Inflammatory macrophage (primary cell): ENCODE data around the gene IGFBP6.

Source experiments
- DNase-seq, 2 donors: peaks; one replicate each; pipeline ENCODE4 v3.0.0-alpha.2; 2020 to 2022

Gene IGFBP6

DNA sequence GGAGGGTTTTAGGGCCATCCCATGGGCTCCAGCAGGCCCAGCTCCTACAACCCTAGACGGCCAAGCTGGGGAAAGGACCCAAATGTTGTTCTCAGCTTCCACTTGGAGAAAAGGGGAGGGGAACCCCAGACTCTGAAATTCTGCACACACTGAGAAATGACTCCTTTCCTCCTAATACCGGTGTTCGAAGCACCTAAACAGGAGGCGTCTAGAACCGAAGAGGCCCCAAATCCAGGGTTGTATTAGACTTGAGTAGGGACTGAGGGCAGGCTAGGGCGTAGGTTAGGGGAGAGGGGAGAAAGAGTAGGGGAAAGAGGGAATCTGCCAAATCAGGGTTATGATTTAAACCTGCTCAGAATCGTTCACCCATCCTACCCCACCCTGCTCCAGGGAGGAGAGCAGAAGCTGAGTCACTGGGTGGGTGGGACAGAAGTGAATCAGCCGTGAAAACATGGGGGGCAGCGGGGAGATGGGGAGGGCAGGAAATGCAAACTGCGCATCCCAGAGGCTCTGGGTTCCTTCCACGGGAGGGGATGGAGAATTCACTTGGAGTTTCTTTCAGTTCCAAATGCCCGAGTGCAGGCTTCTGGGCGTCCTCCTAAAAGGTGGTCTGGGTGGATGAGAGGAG lies 1.0 kb downstream of the IGFBP6 start:
- no peak for DNase-seq

GRCh38 chr12:53099071-53099882 lies 1.8 kb downstream of the IGFBP6 start:
- DNase-seq, result peak; percentile 74 to 84

- no peak for DNase-seq
Observed at GRCh38 chr12:53100466-53101151, 3.1 kb downstream of the IGFBP6 start.

- no peak for DNase-seq
Observed at GRCh38 chr12:53101266-53101665, 3.8 kb downstream of the IGFBP6 start.

GRCh38 chr12:53101931-53102781 lies 4.7 kb downstream of the IGFBP6 start:
- DNase-seq, result peak; percentile 52 to 56

- DNase-seq, result no peak
Observed at GRCh38 chr12:53102883-53103807, 5.7 kb downstream of the IGFBP6 start, which contains the start of gene SOAT2. SOAT2 (plus strand) TSS chr12:53103486; CDS start chr12:53103578, 92 bp downstream.

GRCh38 chr12:53103860-53104305 lies 6.4 kb downstream of the IGFBP6 start:
- DNase-seq, result peak; percentile 38 to 69

- DNase-seq, result no peak
Observed at GRCh38 chr12:53105256-53105655, 7.8 kb downstream of the IGFBP6 start.

DNA sequence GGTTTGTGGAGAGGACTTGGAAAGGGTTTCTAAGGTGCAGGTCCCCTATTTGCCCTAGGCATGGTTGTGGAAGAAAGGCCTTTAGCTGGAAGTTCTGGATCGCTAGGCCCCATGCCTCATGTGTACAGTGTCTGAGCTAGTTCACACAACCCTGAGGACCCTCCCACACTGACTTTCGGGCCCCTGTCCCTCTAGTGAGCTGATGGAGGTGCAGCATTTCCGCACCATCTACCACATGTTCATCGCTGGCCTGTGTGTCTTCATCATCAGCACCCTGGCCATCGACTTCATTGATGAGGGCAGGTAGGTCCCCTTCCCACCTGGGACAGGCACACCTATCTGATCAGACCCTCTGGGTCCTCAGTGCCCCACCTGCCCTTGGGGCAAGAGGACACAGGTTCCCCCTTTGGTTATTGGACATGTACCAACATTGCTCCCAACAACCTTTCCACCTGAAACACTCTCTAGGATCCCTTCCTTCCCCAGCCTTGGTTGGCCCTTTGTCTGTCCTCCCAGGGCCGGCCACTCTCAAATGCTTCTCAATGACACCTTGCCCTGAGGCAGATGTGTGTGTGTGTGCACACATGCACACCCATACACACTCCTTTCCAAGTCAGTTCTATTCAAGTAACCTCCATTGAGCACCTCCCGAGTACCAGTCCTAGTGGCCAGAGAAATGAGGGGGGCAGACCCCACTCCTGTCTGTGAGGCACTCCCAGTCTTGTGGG lies 8.4 kb downstream of the IGFBP6 start:
- DNase-seq, result no peak

- DNase-seq, result no peak
Observed at GRCh38 chr12:53107122-53107521, 9.7 kb downstream of the IGFBP6 start.

DNA sequence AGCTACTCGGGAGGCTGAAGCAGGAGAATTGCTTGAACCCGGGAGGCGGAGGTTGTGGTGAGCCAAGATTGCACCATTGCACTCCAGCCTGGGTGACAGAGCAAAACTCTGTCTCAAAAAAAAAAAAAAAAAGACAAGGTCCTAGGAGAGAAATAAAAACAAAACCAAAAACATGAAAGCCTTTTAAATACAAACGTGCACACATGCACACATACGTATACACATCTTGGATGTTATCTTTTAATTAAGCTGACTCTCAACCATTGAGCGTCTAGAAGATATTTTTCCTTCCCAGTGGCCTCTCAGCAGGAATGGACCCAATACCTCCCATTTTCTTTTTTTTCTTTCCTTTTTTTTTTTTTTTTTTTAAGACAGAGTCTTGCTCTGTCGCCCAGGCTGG lies 15.0 kb downstream of the IGFBP6 start:
- DNase-seq, result peak in 1 of 2 donors; percentile 12

DNA sequence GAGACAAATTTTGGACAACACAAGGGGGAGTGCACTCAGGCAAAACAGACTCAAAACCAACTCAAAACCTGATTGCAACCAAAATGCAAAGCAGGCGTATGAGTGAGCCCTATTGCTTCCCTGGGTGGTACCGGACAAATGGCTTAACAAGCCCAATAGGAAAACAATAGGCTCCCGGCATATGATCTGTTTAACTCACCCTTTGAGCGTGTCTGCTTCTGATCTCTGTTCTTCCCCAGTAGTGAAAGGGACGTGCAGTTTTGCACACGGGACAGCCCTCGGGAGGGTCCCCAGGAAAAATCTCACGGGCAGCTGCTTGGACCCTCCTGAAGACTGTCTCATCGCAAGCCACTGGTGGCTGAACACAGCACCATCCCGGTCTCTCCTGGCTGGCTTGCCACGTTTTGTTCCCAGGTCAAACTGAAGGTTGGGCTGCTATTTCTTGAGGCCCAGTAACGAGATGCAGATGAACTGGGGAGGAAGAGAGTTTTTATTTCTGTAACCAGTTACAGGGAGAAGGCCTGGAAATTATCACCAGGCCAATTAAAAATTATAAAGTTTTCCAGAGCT lies 15.8 kb downstream of the IGFBP6 start:
- no peak for DNase-seq

- DNase-seq, result no peak
Observed at GRCh38 chr12:53113951-53114350, 16.5 kb downstream of the IGFBP6 start.

DNA sequence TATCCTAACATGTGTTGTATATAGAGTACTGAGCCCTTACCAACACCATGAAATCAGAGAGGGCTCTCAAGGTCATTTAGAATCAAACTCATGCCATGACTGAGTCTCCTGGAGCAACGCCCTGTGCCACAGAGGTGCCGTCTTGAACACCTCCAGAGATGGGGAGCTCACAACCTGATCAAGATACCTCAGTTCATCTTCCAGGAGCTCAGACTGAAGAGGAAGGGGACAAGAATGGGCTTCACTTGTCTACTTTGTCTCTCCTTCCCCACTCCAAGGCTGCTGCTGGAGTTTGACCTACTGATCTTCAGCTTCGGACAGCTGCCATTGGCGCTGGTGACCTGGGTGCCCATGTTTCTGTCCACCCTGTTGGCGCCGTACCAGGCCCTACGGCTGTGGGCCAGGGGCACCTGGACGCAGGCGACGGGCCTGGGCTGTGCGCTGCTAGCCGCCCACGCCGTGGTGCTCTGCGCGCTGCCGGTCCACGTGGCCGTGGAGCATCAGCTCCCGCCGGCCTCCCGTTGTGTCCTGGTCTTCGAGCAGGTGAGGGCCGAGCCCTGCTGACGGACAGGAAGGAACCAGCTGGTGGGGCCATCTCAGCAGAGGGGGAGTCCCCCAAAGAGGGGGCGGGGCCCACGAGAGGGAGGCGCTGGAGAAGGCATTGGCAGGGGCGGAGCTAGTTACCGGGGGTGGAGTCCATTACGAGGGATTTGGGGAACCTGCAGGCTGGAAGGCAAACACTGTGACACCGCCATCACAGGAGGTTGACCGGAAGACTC lies 17.8 kb downstream of the IGFBP6 start:
- DNase-seq, result no peak

- no peak for DNase-seq
Observed at GRCh38 chr12:53115891-53116648, 18.6 kb downstream of the IGFBP6 start.

DNA sequence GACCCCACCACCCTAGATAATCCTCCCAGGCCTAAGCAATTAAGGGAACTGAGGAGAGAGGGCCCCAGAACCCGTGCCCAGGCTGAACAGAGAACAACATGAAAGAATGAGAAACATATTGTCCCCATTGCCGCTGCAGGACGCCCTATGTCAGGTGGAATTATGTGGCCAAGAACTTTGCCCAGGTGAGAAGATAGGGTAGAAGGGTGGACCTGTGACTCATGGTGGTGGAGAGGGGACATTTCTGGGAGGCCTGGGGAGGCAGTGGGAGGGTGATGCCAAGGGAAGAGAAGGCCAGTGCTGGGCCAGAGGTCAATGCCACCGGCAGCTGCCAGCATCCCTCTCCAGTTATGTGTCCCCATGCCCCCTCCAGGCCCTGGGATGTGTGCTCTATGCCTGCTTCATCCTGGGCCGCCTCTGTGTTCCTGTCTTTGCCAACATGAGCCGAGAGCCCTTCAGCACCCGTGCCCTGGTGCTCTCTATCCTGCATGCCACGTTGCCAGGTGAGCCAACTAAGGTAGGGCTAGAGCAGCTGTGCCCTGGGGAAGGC lies 21.4 kb downstream of the IGFBP6 start:
- DNase-seq, result no peak

DNA sequence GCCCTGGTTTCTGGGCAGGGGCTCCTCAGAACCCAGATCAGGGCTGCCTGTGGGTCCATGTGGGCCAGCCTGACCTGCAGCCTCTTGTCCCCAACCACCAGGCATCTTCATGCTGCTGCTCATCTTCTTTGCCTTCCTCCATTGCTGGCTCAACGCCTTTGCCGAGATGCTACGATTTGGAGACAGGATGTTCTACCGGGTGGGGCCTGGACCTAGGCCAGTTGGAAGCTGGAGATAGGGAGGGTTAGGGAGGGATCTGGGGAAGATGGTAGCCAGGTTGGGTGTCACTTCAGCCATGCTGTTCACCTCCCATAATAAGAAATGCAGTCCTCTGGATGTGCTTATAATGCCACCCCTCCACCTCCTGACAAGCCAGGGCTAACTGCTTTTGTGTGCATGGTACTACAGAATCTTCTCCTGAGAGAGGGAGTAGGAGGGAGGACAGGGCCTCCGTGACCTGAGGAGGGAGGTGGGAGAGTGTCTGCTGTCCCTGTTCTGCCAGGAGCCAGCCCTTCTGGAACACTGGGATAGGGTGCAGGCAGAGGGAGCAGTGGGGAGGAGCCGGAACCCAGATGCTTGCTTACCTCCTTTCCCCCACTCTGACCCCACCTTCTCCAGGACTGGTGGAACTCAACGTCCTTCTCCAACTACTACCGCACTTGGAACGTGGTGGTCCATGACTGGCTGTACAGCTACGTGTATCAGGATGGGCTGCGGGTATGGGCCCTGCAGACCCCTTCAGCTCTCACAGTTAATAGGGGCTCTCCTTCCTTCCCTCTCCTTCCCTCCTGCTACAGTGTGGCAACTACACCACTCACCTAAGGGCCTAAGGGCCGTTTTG lies 23.4 kb downstream of the IGFBP6 start:
- no peak for DNase-seq
